HFF-Myc (cell line): ENCODE results near the gene PEX5L.

Experiments
- DNase-seq: peaks from one replicate; pipeline ENCODE4 v3.0.0-alpha.2; 2011; ENCODE audit warnings: low read depth; ENCODE audit errors: extremely low read depth
- H3K4me3 ChIP-seq: replicated peaks from 2 replicates; pipeline ENCODE4 v1.5.1; 2011; ENCODE audit warnings: low read depth, mild to moderate bottlenecking, control low read depth, low read length
- CTCF ChIP-seq: IDR thresholded peaks from 2 replicates; pipeline ENCODE4 v1.5.1; 2012; ENCODE audit warnings: mild to moderate bottlenecking, low read depth, low read length, control low read depth; ENCODE audit errors: missing control alignments

The PEX5L gene

GRCh38 chr3:180049391-180049790 is 12.7 kb upstream of the PEX5L start:
- no peak for TF ChIP-seq CTCF
- no peak for DNase-seq
- H3K4me3 ChIP-seq, result no peak overlapping the region

- no peak for DNase-seq
Measured at GRCh38 chr3:180048840-180049239, 12.1 kb upstream of the PEX5L start.

GRCh38 chr3:180048103-180048502 is 11.4 kb upstream of the PEX5L start:
- no peak for DNase-seq
- TF ChIP-seq CTCF, result no peak
- H3K4me3 ChIP-seq, result no peak overlapping the region

More at GRCh38 chr3:180048840-180049239, 12.1 kb upstream of the PEX5L start:
- TF ChIP-seq CTCF, result no peak
- H3K4me3 ChIP-seq, result no peak overlapping the region

- no peak for TF ChIP-seq CTCF
- H3K4me3 ChIP-seq, result no peak overlapping the region
- no peak for DNase-seq
Measured at GRCh38 chr3:180040966-180041365, 4.2 kb upstream of the PEX5L start.

- DNase-seq, result no peak
- TF ChIP-seq CTCF, result no peak
- H3K4me3 ChIP-seq, result no peak overlapping the region
Measured at GRCh38 chr3:180036092-180036670, 556 bp downstream of the PEX5L start.

GRCh38 chr3:180026997-180027396 is 9.7 kb downstream of the PEX5L start:
- H3K4me3 ChIP-seq, result no peak overlapping the region
- no peak for DNase-seq
- no peak for TF ChIP-seq CTCF

- no peak overlapping the region for H3K4me3 ChIP-seq
- TF ChIP-seq CTCF, result no peak
- DNase-seq, result no peak
Measured at GRCh38 chr3:180018543-180018942, 18.2 kb downstream of the PEX5L start.
